ENCODE data around the gene AGPAT3.

GRCh38 chr21:43970551-43970950 lies 105.5 kb downstream of the AGPAT3 start:
- TF ChIP-seq, protein P1, sequence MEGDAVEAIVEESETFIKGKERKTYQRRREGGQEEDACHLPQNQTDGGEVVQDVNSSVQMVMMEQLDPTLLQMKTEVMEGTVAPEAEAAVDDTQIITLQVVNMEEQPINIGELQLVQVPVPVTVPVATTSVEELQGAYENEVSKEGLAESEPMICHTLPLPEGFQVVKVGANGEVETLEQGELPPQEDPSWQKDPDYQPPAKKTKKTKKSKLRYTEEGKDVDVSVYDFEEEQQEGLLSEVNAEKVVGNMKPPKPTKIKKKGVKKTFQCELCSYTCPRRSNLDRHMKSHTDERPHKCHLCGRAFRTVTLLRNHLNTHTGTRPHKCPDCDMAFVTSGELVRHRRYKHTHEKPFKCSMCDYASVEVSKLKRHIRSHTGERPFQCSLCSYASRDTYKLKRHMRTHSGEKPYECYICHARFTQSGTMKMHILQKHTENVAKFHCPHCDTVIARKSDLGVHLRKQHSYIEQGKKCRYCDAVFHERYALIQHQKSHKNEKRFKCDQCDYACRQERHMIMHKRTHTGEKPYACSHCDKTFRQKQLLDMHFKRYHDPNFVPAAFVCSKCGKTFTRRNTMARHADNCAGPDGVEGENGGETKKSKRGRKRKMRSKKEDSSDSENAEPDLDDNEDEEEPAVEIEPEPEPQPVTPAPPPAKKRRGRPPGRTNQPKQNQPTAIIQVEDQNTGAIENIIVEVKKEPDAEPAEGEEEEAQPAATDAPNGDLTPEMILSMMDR (IDR thresholded peaks at IDR 0.05), result no peak
- TF ChIP-seq POLR2A (IDR thresholded peaks at IDR 0.05), result no peak

All from ovary (tissue), 3 donors.